ENCODE measurements around the gene RNF151. TPM values are rescaled to one million over a fixed set of nuclear protein-coding genes. Genes with fewer than 3 reads are reported as not detected.
A peak's percentile ranks its signal among the peaks of the same experiment; 100 is the strongest.

RNF151 gene
- total and polyA plus RNA-seq, 2 of the 13 experiments (the other 11 are each of a cell fraction or from before 2014, with no cell fraction given), result not detected

GRCh38 chr16:1959269-1960039 lies 7.2 kb upstream of the RNF151 start, which contains the start of gene NDUFB10 (continued):
- TF ChIP-seq ZBTB40 (IDR thresholded peaks at IDR 0.05) (no peak), ZBTB40 (CRISPR knock-in tag; IDR thresholded peaks at IDR 0.05) (peak; percentile 76), ZNF891 (CRISPR knock-in tag; IDR thresholded peaks at IDR 0.05) (peak; percentile 61; the same call in 1 of the 2 replicates), MIER3 (CRISPR knock-in tag; IDR thresholded peaks at IDR 0.05; ENCODE audit: borderline replicate concordance) (no peak), ZNF660 (CRISPR knock-in tag; IDR thresholded peaks at IDR 0.05; ENCODE audit: borderline replicate concordance, low read depth) (no peak), ZBTB38 (CRISPR knock-in tag; IDR thresholded peaks at IDR 0.05) (peak; percentile 85), ZNF772 (CRISPR knock-in tag; IDR thresholded peaks at IDR 0.05) (peak; percentile 82; the same call in 1 of the 2 replicates), MYPOP (CRISPR knock-in tag; IDR thresholded peaks at IDR 0.05) (0 out of 2 replicates have a peak, but pooled peaks have one; percentile 39), FOXM1 (CRISPR knock-in tag; IDR thresholded peaks at IDR 0.05) (no peak), CCAR2 (optimal IDR thresholded peaks at IDR 0.05; ENCODE audit: low read depth, low read length) (no peak), ZFX (CRISPR knock-in tag; IDR thresholded peaks at IDR 0.05; ENCODE audit: low read depth) (peak; percentile 99), ZNF451 (CRISPR knock-in tag; IDR thresholded peaks at IDR 0.05) (peak; percentile 89; the same call in 1 of the 2 replicates), KLF6 (CRISPR knock-in tag; IDR thresholded peaks at IDR 0.05) (peak; percentile 84), UBTF (CRISPR knock-in tag; IDR thresholded peaks at IDR 0.05) (peak; percentile 92), ZFP91 (CRISPR knock-in tag; IDR thresholded peaks at IDR 0.05; ENCODE audit: borderline replicate concordance) (peak; percentile 89)

All from HepG2 (cell line).